Measurements from ENCODE around the gene CEACAM16.

CEACAM16 gene

GRCh38 chr19:44698492-44699201, at the start of gene CEACAM16:
CEACAM16 (plus strand) TSS chr19:44699151; CDS start chr19:44701457, 2,306 bp downstream.
- H3K4me3 ChIP-seq (ENCODE audit: low read depth, low read length): no peak within 1 kb of the TSS
- no peak for TF ChIP-seq CTCF (IDR thresholded peaks at IDR 0.05; ENCODE audit: control insufficient read depth, extremely low read depth, insufficient read depth)
- no peak for DNase-seq (ENCODE audit: low read depth)

GRCh38 chr19:44649578-44650145, 49.3 kb upstream of the CEACAM16 start:
- no peak for TF ChIP-seq CTCF (IDR thresholded peaks at IDR 0.05; ENCODE audit: control insufficient read depth, extremely low read depth, insufficient read depth)
- DNase-seq (ENCODE audit: low read depth): no peak
- no peak overlapping the region for H3K4me3 ChIP-seq (ENCODE audit: low read depth, low read length)

- DNase-seq (ENCODE audit: low read depth): no peak
- H3K4me3 ChIP-seq (ENCODE audit: low read depth, low read length): no peak overlapping the region
- TF ChIP-seq CTCF (IDR thresholded peaks at IDR 0.05; ENCODE audit: control insufficient read depth, extremely low read depth, insufficient read depth): no peak
Measured at GRCh38 chr19:44653343-44653742, 45.6 kb upstream of the CEACAM16 start.

- no peak overlapping the region for H3K4me3 ChIP-seq (ENCODE audit: low read depth, low read length)
- DNase-seq (ENCODE audit: low read depth): no peak
- peak; percentile 50; the same call in 1 of the 2 replicates for TF ChIP-seq CTCF (IDR thresholded peaks at IDR 0.05; ENCODE audit: control insufficient read depth, extremely low read depth, insufficient read depth)
Measured at GRCh38 chr19:44653977-44654774, 44.8 kb upstream of the CEACAM16 start.

- no peak overlapping the region for H3K4me3 ChIP-seq (ENCODE audit: low read depth, low read length)
- DNase-seq (ENCODE audit: low read depth): no peak
- peak; percentile 64 for TF ChIP-seq CTCF (IDR thresholded peaks at IDR 0.05; ENCODE audit: control insufficient read depth, extremely low read depth, insufficient read depth)
Measured at GRCh38 chr19:44657211-44657921, 41.6 kb upstream of the CEACAM16 start.

GRCh38 chr19:44658069-44658733, 40.8 kb upstream of the CEACAM16 start:
- no peak for DNase-seq (ENCODE audit: low read depth)
- TF ChIP-seq CTCF (IDR thresholded peaks at IDR 0.05; ENCODE audit: control insufficient read depth, extremely low read depth, insufficient read depth): no peak
- H3K4me3 ChIP-seq (ENCODE audit: low read depth, low read length): no peak overlapping the region
